GM21390 (cell line): ENCODE results near the gene ANAPC1.
"Not testable (repeated sequence)": the region's sequence is repeated elsewhere in the genome, so short reads cannot be mapped to it uniquely, and the experiment has no call there.

ENCODE experiments used
- ATAC-seq: cut with Tn5 transposase; IDR thresholded peaks from one replicate; pipeline ENCODE4 v1.9.1; 2021; ENCODE audit not compliant: unreplicated experiment

ANAPC1 gene

GRCh38 chr2:111830479-111830878 lies 53.5 kb downstream of the ANAPC1 start:
- ATAC-seq, result peak; percentile 84

- not testable (repeated sequence) for ATAC-seq
Measured at GRCh38 chr2:111828217-111828766, 55.7 kb downstream of the ANAPC1 start.

GRCh38 chr2:111812970-111813622 lies 70.9 kb downstream of the ANAPC1 start:
- not testable (repeated sequence) for ATAC-seq

GRCh38 chr2:111790633-111791032 lies 93.4 kb downstream of the ANAPC1 start:
- ATAC-seq, result not testable (repeated sequence)

GRCh38 chr2:111784081-111784480 lies 99.9 kb downstream of the ANAPC1 start:
- not testable (repeated sequence) for ATAC-seq

GRCh38 chr2:111782195-111782594 lies 101.8 kb downstream of the ANAPC1 start:
- not testable (repeated sequence) for ATAC-seq

- ATAC-seq, result not testable (repeated sequence)
Measured at GRCh38 chr2:111781443-111782094, 102.4 kb downstream of the ANAPC1 start.

- ATAC-seq, result not testable (repeated sequence)
Measured at GRCh38 chr2:111777155-111777554, 106.8 kb downstream of the ANAPC1 start.

- not testable (repeated sequence) for ATAC-seq
Measured at GRCh38 chr2:111776296-111776695, 107.7 kb downstream of the ANAPC1 start.

- ATAC-seq, result not testable (repeated sequence)
Measured at GRCh38 chr2:111772180-111772579, 111.8 kb downstream of the ANAPC1 start.

GRCh38 chr2:111770916-111771658 lies 112.9 kb downstream of the ANAPC1 start:
- not testable (repeated sequence) for ATAC-seq

GRCh38 chr2:111768266-111769190 lies 115.5 kb downstream of the ANAPC1 start:
- not testable (repeated sequence) for ATAC-seq

- not testable (repeated sequence) for ATAC-seq
Measured at GRCh38 chr2:111767087-111767486, 116.9 kb downstream of the ANAPC1 start.

- ATAC-seq, result not testable (repeated sequence)
Measured at GRCh38 chr2:111766295-111766694, 117.7 kb downstream of the ANAPC1 start.

- ATAC-seq, result not testable (repeated sequence)
Measured at GRCh38 chr2:111764151-111764550, 119.8 kb downstream of the ANAPC1 start.

- not testable (repeated sequence) for ATAC-seq
Measured at GRCh38 chr2:111760697-111761284, 123.2 kb downstream of the ANAPC1 start.

GRCh38 chr2:111752533-111752932 lies 131.5 kb downstream of the ANAPC1 start:
- ATAC-seq, result not testable (repeated sequence)

GRCh38 chr2:111750641-111751040 lies 133.4 kb downstream of the ANAPC1 start:
- ATAC-seq, result not testable (repeated sequence)

GRCh38 chr2:111748429-111748828 lies 135.6 kb downstream of the ANAPC1 start:
- not testable (repeated sequence) for ATAC-seq
